AG09309 (cell line): ENCODE data around the gene IFI44.

Source experiments
- DNase-seq: peaks from one replicate; pipeline ENCODE4 v3.0.0-alpha.2; 2010; ENCODE audit warnings: low read depth
- H3K4me3 ChIP-seq: 2 replicates; pipeline ENCODE4 v1.5.1; 2011; ENCODE audit warnings: mild to moderate bottlenecking, low read depth, low read length, moderate library complexity; ENCODE audit not compliant: control insufficient read depth
- TF ChIP-seq, protein P1 (sequence below): IDR thresholded peaks from 2 replicates; pipeline ENCODE4 v1.5.1; 2011; ENCODE audit warnings: mild to moderate bottlenecking, low read depth, low read length, inconsistent platforms; ENCODE audit not compliant: insufficient read depth, control insufficient read depth; ENCODE audit errors: missing control alignments

IFI44 gene

GRCh38 chr1:78664763-78665162 lies 15.1 kb downstream of the IFI44 start:
- TF ChIP-seq, protein P1, sequence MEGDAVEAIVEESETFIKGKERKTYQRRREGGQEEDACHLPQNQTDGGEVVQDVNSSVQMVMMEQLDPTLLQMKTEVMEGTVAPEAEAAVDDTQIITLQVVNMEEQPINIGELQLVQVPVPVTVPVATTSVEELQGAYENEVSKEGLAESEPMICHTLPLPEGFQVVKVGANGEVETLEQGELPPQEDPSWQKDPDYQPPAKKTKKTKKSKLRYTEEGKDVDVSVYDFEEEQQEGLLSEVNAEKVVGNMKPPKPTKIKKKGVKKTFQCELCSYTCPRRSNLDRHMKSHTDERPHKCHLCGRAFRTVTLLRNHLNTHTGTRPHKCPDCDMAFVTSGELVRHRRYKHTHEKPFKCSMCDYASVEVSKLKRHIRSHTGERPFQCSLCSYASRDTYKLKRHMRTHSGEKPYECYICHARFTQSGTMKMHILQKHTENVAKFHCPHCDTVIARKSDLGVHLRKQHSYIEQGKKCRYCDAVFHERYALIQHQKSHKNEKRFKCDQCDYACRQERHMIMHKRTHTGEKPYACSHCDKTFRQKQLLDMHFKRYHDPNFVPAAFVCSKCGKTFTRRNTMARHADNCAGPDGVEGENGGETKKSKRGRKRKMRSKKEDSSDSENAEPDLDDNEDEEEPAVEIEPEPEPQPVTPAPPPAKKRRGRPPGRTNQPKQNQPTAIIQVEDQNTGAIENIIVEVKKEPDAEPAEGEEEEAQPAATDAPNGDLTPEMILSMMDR = no peak
- no peak overlapping the region for H3K4me3 ChIP-seq
- DNase-seq = no peak

DNA sequence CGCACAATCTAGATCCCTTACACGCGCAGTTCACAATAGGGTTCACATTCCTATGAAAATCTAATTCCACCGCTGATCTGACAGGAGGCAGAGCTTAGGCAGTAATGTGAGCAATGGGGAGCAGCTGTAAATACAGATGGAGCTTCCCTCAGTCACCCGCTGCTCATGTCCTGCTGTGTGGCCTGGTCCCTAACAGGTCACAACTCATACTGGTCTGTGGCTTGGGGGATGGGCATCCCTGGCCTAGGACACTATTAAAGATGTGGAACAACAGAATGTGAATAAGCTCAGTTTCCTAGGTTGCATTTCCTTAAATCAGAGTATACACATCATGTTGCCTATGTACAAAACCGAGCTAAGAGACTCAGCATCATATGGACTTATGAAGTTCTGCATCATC lies 16.2 kb downstream of the IFI44 start:
- no peak for DNase-seq
- TF ChIP-seq, protein P1 = no peak
- H3K4me3 ChIP-seq = no peak overlapping the region

GRCh38 chr1:78667939-78668338 lies 18.3 kb downstream of the IFI44 start:
- no peak overlapping the region for H3K4me3 ChIP-seq
- TF ChIP-seq, protein P1 = no peak
- DNase-seq = no peak

DNA sequence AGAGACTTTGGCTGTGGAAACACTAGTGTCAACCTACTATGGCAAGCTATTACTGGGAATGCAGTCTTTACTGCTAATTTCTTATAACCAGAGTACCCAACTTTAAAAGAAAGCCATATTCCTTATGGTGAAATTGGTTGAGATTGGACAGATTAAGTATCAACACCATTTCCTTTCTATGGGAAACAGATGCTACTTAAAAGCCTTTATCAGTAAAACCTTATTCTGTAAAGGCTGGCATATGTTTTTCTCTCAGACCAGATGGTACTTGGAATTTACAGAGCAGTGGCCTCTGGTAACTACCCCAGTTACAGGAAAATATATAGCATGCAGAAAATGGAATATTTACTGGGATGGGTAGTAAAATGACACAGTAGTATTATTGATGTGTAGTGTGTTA lies 18.8 kb downstream of the IFI44 start:
- no peak overlapping the region for H3K4me3 ChIP-seq
- TF ChIP-seq, protein P1 = no peak
- DNase-seq = no peak

DNA sequence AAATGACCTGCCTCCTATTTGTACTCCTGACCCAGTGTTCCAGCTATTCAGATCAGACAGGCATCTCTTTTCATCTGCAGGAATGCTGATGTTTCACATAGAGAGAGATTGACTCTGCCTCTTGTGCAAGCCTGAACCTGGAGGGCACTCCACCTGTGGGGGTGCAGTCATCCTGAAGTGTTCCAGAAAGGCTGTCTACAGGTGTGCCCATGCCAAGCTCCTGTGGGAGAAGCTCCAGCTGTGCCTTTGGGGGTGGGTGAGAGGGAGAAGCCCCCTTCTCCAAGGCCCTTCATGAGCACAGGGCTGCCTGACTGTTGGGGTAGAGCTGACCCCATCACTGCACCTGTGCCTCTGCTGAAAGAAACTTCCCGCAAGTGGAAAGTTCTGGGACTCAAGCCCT lies 22.8 kb downstream of the IFI44 start:
- no peak for DNase-seq
- TF ChIP-seq, protein P1 = no peak
- no peak overlapping the region for H3K4me3 ChIP-seq

DNA sequence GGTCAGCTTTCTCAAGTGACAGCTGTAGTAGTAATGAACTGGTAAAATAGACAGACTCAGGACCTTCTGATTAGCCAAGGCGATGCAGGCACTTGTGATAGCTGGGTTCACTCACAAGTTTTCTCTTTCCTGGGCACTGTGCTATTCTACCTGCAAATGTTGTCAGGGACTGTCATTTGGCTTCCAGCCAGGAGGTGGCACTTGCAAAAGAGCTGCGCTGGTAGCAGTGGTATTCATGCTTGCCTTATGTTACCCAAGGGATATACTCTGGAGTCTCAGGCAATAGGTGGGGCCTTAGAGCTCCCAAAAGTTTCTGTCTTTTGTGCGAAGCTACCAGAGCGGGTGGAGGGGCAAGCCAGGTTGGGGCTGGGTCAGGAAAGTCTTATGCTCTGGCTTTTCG lies 23.5 kb downstream of the IFI44 start:
- TF ChIP-seq, protein P1 = no peak
- DNase-seq = no peak
- H3K4me3 ChIP-seq = no peak overlapping the region

DNA sequence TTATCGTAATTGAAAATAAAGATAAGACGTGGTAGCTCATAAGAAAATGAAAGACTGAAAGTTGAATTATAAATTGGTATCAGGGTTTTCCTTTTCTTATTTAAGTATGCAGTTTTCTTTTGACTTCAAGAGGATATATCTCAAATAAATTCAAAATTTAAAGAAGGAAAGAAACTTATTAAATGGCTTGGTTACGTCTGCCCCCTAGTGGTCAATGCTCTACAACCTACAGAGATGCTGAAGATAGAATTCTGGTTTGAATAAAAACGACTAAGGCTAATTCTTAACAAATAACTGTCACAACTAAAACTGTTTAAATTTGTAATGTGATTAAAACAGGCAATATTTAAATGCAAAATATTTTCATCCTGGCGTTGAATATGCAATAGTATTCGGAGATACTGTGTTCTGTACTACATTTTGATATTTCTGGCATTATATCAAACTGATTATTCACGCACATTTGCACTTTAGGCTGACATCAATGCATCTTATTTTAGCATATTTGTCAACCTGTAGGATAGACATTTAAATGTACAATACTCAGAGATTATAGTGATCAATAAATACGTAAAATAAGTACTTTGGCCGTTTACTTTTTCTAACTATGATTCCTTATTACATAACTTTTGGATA lies 26.8 kb downstream of the IFI44 start:
- TF ChIP-seq, protein P1 = peak; percentile 67
- DNase-seq = peak; percentile 27
- H3K4me3 ChIP-seq = no peak overlapping the region
